HepG2 (cell line): ENCODE measurements around the gene TBC1D22A. TPM values are rescaled to one million over a fixed set of nuclear protein-coding genes. Genes with fewer than 3 reads are reported as not detected.

Source experiments
- ELF3 ChIP-seq: IDR thresholded peaks from 2 replicates; pipeline ENCODE4 v1.6.1; 2016; ENCODE audit warnings: missing genetic modification reagents, missing compliant biosample characterization
- GATA4 ChIP-seq: sonication (generic); IDR thresholded peaks from 2 replicates; pipeline ENCODE4 v1.6.1; 2016; ENCODE audit warnings: antibody characterized with exemption, low read depth, borderline replicate concordance
- KDM5B ChIP-seq: sonication (generic); formaldehyde crosslinking; IDR thresholded peaks from 2 replicates; pipeline ENCODE4 v1.4.0; 2020; ENCODE audit warnings: missing genetic modification reagents, mild to moderate bottlenecking, borderline replicate concordance
- MED1 ChIP-seq: sonication (generic); formaldehyde crosslinking; IDR thresholded peaks from 2 replicates; pipeline ENCODE4 v1.4.0; 2020; ENCODE audit warnings: missing genetic modification reagents
- MTA1 ChIP-seq: sonication (generic); formaldehyde crosslinking; IDR thresholded peaks from 2 replicates; pipeline ENCODE4 v1.4.0; 2020; ENCODE audit warnings: missing genetic modification reagents, mild to moderate bottlenecking, borderline replicate concordance
- MXD4 ChIP-seq: IDR thresholded peaks from 2 replicates; pipeline ENCODE4 v1.6.1; 2016; ENCODE audit warnings: mild to moderate bottlenecking, missing biosample characterization, missing genetic modification reagents
- NCOA1 ChIP-seq: sonication (generic); formaldehyde crosslinking; IDR thresholded peaks from 2 replicates; pipeline ENCODE4 v1.9.0; 2021; ENCODE audit warnings: missing genetic modification reagents
- NONO ChIP-seq, 2 experiments: fragments of 450-650 bp in 1 of 2; sonication (generic) in 1 of 2; formaldehyde crosslinking in 1 of 2; IDR thresholded peaks in 1 of 2; conservative IDR thresholded peaks in 1 of 2; 2 replicates each; pipeline versions ENCODE4 v1.6.1 to v1.8.0; 2017 to 2022; ENCODE audit warnings: mild to moderate bottlenecking in 1 of 2, missing genetic modification reagents in 1 of 2, moderate library complexity in 1 of 2
- NR2F6 ChIP-seq, 2 experiments: IDR thresholded peaks; 2 replicates each; pipeline ENCODE4 v1.6.1; 2016; ENCODE audit warnings: antibody characterized with exemption in 1 of 2, mild to moderate bottlenecking in 1 of 2
- RORA ChIP-seq: sonication (generic); formaldehyde crosslinking; IDR thresholded peaks from 2 replicates; pipeline ENCODE4 v1.5.0; 2020; ENCODE audit warnings: mild to moderate bottlenecking, missing genetic modification reagents, moderate library complexity
- TBX2 ChIP-seq: sonication (generic); formaldehyde crosslinking; IDR thresholded peaks from 2 replicates; pipeline ENCODE4 v1.5.0; 2020; ENCODE audit warnings: missing genetic modification reagents, mild to moderate bottlenecking, borderline replicate concordance
- ZNF10 ChIP-seq: sonication (generic); formaldehyde crosslinking; IDR thresholded peaks from 2 replicates; pipeline ENCODE4 v1.4.0; 2020; ENCODE audit warnings: mild to moderate bottlenecking, low read depth, missing genetic modification reagents, borderline replicate concordance
- ZNF367 ChIP-seq: sonication (generic); formaldehyde crosslinking; IDR thresholded peaks from 2 replicates; pipeline ENCODE4 v1.4.0; 2020; ENCODE audit warnings: missing genetic modification reagents, borderline replicate concordance
- polyA plus RNA-seq, 8 experiments: library from polyadenylated mRNA; depleted of rRNA in 3 of 8; stranded (reverse) in 7 of 8; unstranded in 1 of 8; fragments of >200 nt; fragmentation: Illumina TruSeq in 4 of 8; extraction: Trizol in 4 of 8; gene quantifications; 2 replicates each; pipeline versions ENCODE4 v1.2.1 to v1.2.3, GENCODE V29; 2011 to 2016; ENCODE audit warnings: low read depth in 4 of 8, missing spikeins in 1 of 8, mixed read lengths in 1 of 8; ENCODE audit not compliant: insufficient read depth in 1 of 8
- total RNA-seq, 5 experiments: library from RNA; depleted of rRNA; stranded (reverse); fragments of >200 nt; fragmentation: Illumina TruSeq; extraction: Trizol; gene quantifications; 2 replicates each; pipeline ENCODE4 v1.2.3, GENCODE V29; 2016; ENCODE audit warnings: low read depth in 1 of 5
- TF ChIP-seq, protein P1 (sequence below): sonication (generic); formaldehyde crosslinking; IDR thresholded peaks from 2 replicates; pipeline ENCODE4 v1.9.0; 2022; ENCODE audit warnings: missing genetic modification reagents, mild to moderate bottlenecking, borderline replicate concordance
- TF ChIP-seq, protein P2 (sequence below): sonication (generic); formaldehyde crosslinking; IDR thresholded peaks from 2 replicates; pipeline ENCODE4 v1.8.0; 2022; ENCODE audit warnings: mild to moderate bottlenecking, missing genetic modification reagents, borderline replicate concordance
- TF ChIP-seq, protein P3 (sequence below): sonication (generic); formaldehyde crosslinking; IDR thresholded peaks from 2 replicates; pipeline ENCODE4 v1.4.0; 2020; ENCODE audit warnings: missing genetic modification reagents
- TF ChIP-seq, protein P4 (sequence below): sonication (generic); formaldehyde crosslinking; IDR thresholded peaks from 2 replicates; pipeline ENCODE4 v1.5.1; 2020; ENCODE audit warnings: mild to moderate bottlenecking, missing genetic modification reagents, moderate library complexity

The TBC1D22A gene
- total and polyA plus RNA-seq, 2 of the 13 experiments (the other 11 are each of a cell fraction or from before 2014, with no cell fraction given) = 17.3 to 18.0 TPM

DNA sequence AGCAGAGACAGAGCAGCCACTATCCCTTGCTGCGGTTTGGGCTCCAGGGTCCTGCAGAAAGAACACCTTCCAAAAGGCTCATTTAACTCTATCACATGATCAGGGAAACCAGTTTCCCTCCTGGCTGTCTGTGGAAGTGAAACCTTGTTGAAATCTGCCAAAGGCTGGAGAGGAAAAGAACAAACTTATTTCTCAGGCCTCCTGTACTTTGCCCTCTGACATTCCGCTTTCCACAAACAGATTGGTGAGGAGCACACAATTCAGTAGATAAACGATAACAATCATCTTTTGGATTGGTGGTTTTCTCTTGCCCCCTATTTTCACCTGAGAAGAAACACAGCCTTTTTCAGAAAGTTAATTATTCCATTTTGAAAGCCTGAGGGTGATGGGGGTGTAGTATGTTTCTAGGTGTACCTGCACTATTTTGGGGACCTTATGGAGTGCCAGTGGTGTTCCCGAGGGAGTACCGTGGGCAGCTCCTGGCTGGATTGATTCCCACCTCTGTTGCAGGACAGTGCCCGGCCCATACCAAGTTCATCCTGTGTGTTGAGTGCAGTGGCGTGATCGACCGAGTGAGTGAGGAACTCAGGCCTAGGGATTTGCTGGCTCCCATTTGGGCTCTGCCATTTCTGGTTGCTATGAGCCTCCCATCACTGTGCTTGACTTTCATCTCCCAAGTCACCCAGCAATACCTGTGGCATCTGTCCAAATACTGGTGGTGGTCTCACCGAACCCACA lies 102.0 kb downstream of the TBC1D22A start (continued):
- TF ChIP-seq MTA1 (no peak), KDM5B (CRISPR knock-in tag) (no peak), ZNF10 (CRISPR knock-in tag) (no peak), NR2F6 (IDR thresholded peaks at IDR 0.05) (no peak), NR2F6 (CRISPR knock-in tag; IDR thresholded peaks at IDR 0.05) (0 out of 2 replicates have a peak, but pooled peaks have one; percentile 22), ZNF367 (CRISPR knock-in tag) (no peak), RORA (CRISPR knock-in tag) (no peak), NONO (IDR thresholded peaks at IDR 0.05) (no peak), NONO (CRISPR knock-in tag; conservative IDR thresholded peaks at IDR 0.05) (no peak), TBX2 (CRISPR knock-in tag) (no peak), MED1 (CRISPR knock-in tag) (0 out of 2 replicates have a peak, but pooled peaks have one; percentile 28), NCOA1 (CRISPR knock-in tag) (no peak), GATA4 (peak; percentile 32; the same call in 1 of the 2 replicates), MXD4 (CRISPR knock-in tag) (no peak), ELF3 (CRISPR knock-in tag) (peak; percentile 47; the same call in 1 of the 2 replicates)
- TF ChIP-seq, protein P1, sequence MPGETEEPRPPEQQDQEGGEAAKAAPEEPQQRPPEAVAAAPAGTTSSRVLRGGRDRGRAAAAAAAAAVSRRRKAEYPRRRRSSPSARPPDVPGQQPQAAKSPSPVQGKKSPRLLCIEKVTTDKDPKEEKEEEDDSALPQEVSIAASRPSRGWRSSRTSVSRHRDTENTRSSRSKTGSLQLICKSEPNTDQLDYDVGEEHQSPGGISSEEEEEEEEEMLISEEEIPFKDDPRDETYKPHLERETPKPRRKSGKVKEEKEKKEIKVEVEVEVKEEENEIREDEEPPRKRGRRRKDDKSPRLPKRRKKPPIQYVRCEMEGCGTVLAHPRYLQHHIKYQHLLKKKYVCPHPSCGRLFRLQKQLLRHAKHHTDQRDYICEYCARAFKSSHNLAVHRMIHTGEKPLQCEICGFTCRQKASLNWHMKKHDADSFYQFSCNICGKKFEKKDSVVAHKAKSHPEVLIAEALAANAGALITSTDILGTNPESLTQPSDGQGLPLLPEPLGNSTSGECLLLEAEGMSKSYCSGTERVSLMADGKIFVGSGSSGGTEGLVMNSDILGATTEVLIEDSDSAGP (CRISPR knock-in tag) = no peak
- TF ChIP-seq, protein P2, sequence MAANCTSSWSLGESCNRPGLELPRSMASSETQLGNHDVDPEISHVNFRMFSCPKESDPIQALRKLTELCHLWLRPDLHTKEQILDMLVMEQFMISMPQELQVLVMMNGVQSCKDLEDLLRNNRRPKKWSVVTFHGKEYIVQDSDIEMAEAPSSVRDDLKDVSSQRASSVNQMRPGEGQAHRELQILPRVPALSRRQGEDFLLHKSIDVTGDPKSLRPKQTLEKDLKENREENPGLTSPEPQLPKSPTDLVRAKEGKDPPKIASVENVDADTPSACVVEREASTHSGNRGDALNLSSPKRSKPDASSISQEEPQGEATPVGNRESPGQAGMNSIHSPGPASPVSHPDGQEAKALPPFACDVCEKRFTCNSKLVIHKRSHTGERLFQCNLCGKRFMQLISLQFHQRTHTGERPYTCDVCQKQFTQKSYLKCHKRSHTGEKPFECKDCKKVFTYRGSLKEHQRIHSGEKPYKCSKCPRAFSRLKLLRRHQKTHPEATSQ (CRISPR knock-in tag) = no peak
- TF ChIP-seq, protein P3, sequence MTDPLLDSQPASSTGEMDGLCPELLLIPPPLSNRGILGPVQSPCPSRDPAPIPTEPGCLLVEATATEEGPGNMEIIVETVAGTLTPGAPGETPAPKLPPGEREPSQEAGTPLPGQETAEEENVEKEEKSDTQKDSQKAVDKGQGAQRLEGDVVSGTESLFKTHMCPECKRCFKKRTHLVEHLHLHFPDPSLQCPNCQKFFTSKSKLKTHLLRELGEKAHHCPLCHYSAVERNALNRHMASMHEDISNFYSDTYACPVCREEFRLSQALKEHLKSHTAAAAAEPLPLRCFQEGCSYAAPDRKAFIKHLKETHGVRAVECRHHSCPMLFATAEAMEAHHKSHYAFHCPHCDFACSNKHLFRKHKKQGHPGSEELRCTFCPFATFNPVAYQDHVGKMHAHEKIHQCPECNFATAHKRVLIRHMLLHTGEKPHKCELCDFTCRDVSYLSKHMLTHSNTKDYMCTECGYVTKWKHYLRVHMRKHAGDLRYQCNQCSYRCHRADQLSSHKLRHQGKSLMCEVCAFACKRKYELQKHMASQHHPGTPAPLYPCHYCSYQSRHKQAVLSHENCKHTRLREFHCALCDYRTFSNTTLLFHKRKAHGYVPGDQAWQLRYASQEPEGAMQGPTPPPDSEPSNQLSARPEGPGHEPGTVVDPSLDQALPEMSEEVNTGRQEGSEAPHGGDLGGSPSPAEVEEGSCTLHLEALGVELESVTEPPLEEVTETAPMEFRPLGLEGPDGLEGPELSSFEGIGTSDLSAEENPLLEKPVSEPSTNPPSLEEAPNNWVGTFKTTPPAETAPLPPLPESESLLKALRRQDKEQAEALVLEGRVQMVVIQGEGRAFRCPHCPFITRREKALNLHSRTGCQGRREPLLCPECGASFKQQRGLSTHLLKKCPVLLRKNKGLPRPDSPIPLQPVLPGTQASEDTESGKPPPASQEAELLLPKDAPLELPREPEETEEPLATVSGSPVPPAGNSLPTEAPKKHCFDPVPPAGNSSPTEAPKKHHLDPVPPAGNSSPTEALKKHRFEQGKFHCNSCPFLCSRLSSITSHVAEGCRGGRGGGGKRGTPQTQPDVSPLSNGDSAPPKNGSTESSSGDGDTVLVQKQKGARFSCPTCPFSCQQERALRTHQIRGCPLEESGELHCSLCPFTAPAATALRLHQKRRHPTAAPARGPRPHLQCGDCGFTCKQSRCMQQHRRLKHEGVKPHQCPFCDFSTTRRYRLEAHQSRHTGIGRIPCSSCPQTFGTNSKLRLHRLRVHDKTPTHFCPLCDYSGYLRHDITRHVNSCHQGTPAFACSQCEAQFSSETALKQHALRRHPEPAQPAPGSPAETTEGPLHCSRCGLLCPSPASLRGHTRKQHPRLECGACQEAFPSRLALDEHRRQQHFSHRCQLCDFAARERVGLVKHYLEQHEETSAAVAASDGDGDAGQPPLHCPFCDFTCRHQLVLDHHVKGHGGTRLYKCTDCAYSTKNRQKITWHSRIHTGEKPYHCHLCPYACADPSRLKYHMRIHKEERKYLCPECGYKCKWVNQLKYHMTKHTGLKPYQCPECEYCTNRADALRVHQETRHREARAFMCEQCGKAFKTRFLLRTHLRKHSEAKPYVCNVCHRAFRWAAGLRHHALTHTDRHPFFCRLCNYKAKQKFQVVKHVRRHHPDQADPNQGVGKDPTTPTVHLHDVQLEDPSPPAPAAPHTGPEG (CRISPR knock-in tag) = no peak
- TF ChIP-seq, protein P4, sequence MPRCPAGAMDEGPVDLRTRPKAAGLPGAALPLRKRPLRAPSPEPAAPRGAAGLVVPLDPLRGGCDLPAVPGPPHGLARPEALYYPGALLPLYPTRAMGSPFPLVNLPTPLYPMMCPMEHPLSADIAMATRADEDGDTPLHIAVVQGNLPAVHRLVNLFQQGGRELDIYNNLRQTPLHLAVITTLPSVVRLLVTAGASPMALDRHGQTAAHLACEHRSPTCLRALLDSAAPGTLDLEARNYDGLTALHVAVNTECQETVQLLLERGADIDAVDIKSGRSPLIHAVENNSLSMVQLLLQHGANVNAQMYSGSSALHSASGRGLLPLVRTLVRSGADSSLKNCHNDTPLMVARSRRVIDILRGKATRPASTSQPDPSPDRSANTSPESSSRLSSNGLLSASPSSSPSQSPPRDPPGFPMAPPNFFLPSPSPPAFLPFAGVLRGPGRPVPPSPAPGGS (CRISPR knock-in tag) = no peak
